ENCODE results near the gene WFDC2. TPM values are rescaled to one million over a fixed set of nuclear protein-coding genes. Genes with fewer than 3 reads are reported as not detected.

The WFDC2 gene
- total and polyA plus RNA-seq, 2 of the 13 experiments (the other 11 are each of a cell fraction or from before 2014, with no cell fraction given), result 0.33 TPM; not detected in 1

GRCh38 chr20:45495501-45495941 is 26.0 kb downstream of the WFDC2 start:
- Histone ChIP-seq H3K79me2 (ENCODE audit: insufficient read depth, low read length) (no peaks in the 10 kb centered on the region), H3K4me3 (replicated peaks in 1 of 3; ENCODE audit: insufficient read depth in 1 of 3, low read depth in 2 of 3, low read length in 3 of 3) (no peak overlapping the region), H3K9ac (ENCODE audit: insufficient read depth, low read depth, low read length) (no peak overlapping the region), H3K9me3 (ENCODE audit: low read length) (no peaks in the 10 kb centered on the region), H3K4me2 (ENCODE audit: low read depth, low read length) (no peak overlapping the region), H3K27ac (ENCODE audit: extremely low read length, insufficient read depth, low read length) (no peak overlapping the region), H4K20me1 (ENCODE audit: insufficient read depth, low read length) (no peaks in the 10 kb centered on the region), H3K36me3 (replicated peaks in 1 of 2; ENCODE audit: control insufficient read depth in 1 of 2, insufficient read depth in 2 of 2, low read length in 2 of 2) (no peaks in the 10 kb centered on the region), H3K4me1 (ENCODE audit: insufficient read depth, low read length) (0 out of 2 replicates have a peak, but pooled peaks cover 5% of the 10 kb centered on the region), H2AFZ (ENCODE audit: low read length) (no peak overlapping the region), H3K27me3 (ENCODE audit: control insufficient read depth in 1 of 2, insufficient read depth in 2 of 2, low read length in 2 of 2) (peaks cover 0 to 3% of the 10 kb centered on the region in 2 experiments; a peak in 4 of 5 replicates)
- BruUV-seq (replicated peaks), result no TSS peak
- DNase-seq (ENCODE audit: low spot score), result no peak
- POLR2A ChIA-PET, result no interaction called here
- intact Hi-C loops (cut with micrococcal nuclease; ENCODE audit: unreplicated experiment), result no loop called here
- no peak for FAIRE-seq
- in situ Hi-C loops (cut with HindIII; ENCODE audit: extremely low pct_ligation_motif_present, low pct_unique_long_range_greater_than_20kb), result no loop called here
- CTCF ChIA-PET (ENCODE audit: low intra/inter-chr PET ratio, low total read pairs), result no interaction called here
- 9% methylated on average over 1 of the region's 1 CpG for WGBS (ENCODE audit: low lambda C conversion rate)
- no peak for ATAC-seq
- TF ChIP-seq, protein P1, sequence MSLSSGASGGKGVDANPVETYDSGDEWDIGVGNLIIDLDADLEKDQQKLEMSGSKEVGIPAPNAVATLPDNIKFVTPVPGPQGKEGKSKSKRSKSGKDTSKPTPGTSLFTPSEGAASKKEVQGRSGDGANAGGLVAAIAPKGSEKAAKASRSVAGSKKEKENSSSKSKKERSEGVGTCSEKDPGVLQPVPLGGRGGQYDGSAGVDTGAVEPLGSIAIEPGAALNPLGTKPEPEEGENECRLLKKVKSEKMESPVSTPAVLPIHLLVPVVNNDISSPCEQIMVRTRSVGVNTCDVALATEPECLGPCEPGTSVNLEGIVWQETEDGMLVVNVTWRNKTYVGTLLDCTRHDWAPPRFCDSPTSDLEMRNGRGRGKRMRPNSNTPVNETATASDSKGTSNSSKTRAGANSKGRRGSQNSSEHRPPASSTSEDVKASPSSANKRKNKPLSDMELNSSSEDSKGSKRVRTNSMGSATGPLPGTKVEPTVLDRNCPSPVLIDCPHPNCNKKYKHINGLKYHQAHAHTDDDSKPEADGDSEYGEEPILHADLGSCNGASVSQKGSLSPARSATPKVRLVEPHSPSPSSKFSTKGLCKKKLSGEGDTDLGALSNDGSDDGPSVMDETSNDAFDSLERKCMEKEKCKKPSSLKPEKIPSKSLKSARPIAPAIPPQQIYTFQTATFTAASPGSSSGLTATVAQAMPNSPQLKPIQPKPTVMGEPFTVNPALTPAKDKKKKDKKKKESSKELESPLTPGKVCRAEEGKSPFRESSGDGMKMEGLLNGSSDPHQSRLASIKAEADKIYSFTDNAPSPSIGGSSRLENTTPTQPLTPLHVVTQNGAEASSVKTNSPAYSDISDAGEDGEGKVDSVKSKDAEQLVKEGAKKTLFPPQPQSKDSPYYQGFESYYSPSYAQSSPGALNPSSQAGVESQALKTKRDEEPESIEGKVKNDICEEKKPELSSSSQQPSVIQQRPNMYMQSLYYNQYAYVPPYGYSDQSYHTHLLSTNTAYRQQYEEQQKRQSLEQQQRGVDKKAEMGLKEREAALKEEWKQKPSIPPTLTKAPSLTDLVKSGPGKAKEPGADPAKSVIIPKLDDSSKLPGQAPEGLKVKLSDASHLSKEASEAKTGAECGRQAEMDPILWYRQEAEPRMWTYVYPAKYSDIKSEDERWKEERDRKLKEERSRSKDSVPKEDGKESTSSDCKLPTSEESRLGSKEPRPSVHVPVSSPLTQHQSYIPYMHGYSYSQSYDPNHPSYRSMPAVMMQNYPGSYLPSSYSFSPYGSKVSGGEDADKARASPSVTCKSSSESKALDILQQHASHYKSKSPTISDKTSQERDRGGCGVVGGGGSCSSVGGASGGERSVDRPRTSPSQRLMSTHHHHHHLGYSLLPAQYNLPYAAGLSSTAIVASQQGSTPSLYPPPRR (CRISPR knock-in tag; IDR thresholded peaks at IDR 0.05; ENCODE audit: borderline replicate concordance), result no peak
- no peak for TF ChIP-seq BCL6 (CRISPR knock-in tag; IDR thresholded peaks at IDR 0.05)
- peak; percentile 20; the same call in 1 of the 2 replicates for TF ChIP-seq CEBPB (IDR thresholded peaks at IDR 0.05; ENCODE audit: borderline replicate concordance, low read depth, low read length)

Measured in HepG2 (cell line).